ENCODE results near the gene TMEM179. TPM values are rescaled to one million over a fixed set of nuclear protein-coding genes. Genes with fewer than 3 reads are reported as not detected.

The TMEM179 gene
- total and polyA plus RNA-seq, 2 donors (not counting 3 experiments of a cell fraction or from before 2014, with no cell fraction given) = 0.14 TPM; not detected in 1

- no peaks in the 10 kb centered on the region for H3K9me3 ChIP-seq (replicated peaks; ENCODE audit: control insufficient read depth, insufficient read depth, low read length)
- intact Hi-C loops (cut with micrococcal nuclease) (no loop called here), dilution Hi-C loops (cut with MboI; ENCODE audit: extremely low pct_ligation_motif_present, low sequenced_read_pairs) (no loop called here)
- no TSS peak for BruUV-seq (replicated peaks)
- no peak for FAIRE-seq
- peaks cover 0 to 10% of the 10 kb centered on the region in 2 experiments for H3K27me3 ChIP-seq (ENCODE audit: control insufficient read depth in 2 of 2, insufficient read depth in 2 of 2, low read length in 2 of 2)
- H3K36me3 ChIP-seq (ENCODE audit: control insufficient read depth in 2 of 2, extremely low read depth in 1 of 2, insufficient read depth in 2 of 2, low read length in 2 of 2) = no peaks in the 10 kb centered on the region
- TF ChIP-seq CTCF (IDR thresholded peaks at IDR 0.05; ENCODE audit: extremely low read depth in 1 of 2, insufficient read depth in 1 of 2, low read depth in 1 of 2, low read length in 2 of 2) = no peak
- TF ChIP-seq EZH2 (IDR thresholded peaks at IDR 0.05; ENCODE audit: borderline replicate concordance, low read depth, low read length, severe bottlenecking) = no peak
- no peak for TF ChIP-seq POLR2AphosphoS5 (IDR thresholded peaks at IDR 0.05; ENCODE audit: insufficient read depth, low read depth, low read length)
- TF ChIP-seq FOS (IDR thresholded peaks at IDR 0.05; ENCODE audit: borderline replicate concordance, insufficient read depth, low read length) = no peak
- TF ChIP-seq JUN (IDR thresholded peaks at IDR 0.05; ENCODE audit: borderline replicate concordance, insufficient read depth, insufficient read length, low read depth) = no peak
- TF ChIP-seq MAX (IDR thresholded peaks at IDR 0.05; ENCODE audit: insufficient read depth, insufficient read length) = no peak
- TF ChIP-seq MYC (IDR thresholded peaks at IDR 0.05; ENCODE audit: low read depth, low read length) = no peak
- no peak for TF ChIP-seq GATA2 (IDR thresholded peaks at IDR 0.05; ENCODE audit: insufficient read depth, insufficient read length, low read depth, low read length)
- TF ChIP-seq POLR2A (IDR thresholded peaks at IDR 0.05; ENCODE audit: low read depth, low read length) = no peak
- H3K9ac ChIP-seq (replicated peaks; ENCODE audit: extremely low read depth, insufficient read depth, low read length) = no peak overlapping the region
- DNase-seq (ENCODE audit: low read depth, low spot score) = no peak
- H4K20me1 ChIP-seq (replicated peaks; ENCODE audit: control insufficient read depth, extremely low read depth, insufficient read depth, low read length) = no peaks in the 10 kb centered on the region
- H3K79me2 ChIP-seq (ENCODE audit: control insufficient read depth, insufficient read depth, low read length) = no peaks in the 10 kb centered on the region
- no peak overlapping the region for H3K27ac ChIP-seq (ENCODE audit: insufficient read depth, low read depth, low read length)
- ChIA-PET CTCF (interaction anchor here (1.1 to 2.1 kb wide), 2 partner anchors 60 to 62 kb away, joined by 3 to 5 read pairs; no protein-coding TSS in a partner anchor), POLR2A (no interaction called here)
- peaks cover 3% of the 10 kb centered on the region for H3K4me1 ChIP-seq (ENCODE audit: control insufficient read depth, extremely low read depth, insufficient read depth, low read length)
- no peak overlapping the region for H3K4me2 ChIP-seq (ENCODE audit: insufficient read depth, low read length)
- H2AFZ ChIP-seq (ENCODE audit: low read depth, low read length) = no peak overlapping the region
- no peak overlapping the region for H3K4me3 ChIP-seq (replicated peaks in 1 of 3; ENCODE audit: insufficient read depth in 1 of 3, low read depth in 1 of 3, low read length in 3 of 3)
- H3K9me1 ChIP-seq (replicated peaks; ENCODE audit: control insufficient read depth, extremely low read depth, insufficient read depth, low read length) = no peaks in the 10 kb centered on the region
Observed at GRCh38 chr14:104647467-104648043, 43.0 kb upstream of the TMEM179 start.

All from endothelial cell of umbilical vein (primary cell).